T-helper 1 cell treated with Interleukin-12 subunit alpha and Interleukin-12 subunit beta and Interleukin-4 antibody, amounts not matched to agents 30 ng/mL and 1 ng/mL, for 36 hours (primary cell): Measurements from ENCODE around the gene TP53AIP1. TPM values are rescaled to one million over a fixed set of nuclear protein-coding genes. Genes with fewer than 3 reads are reported as not detected.

Experiments
- intact Hi-C: fragments of 100-400 bp; cut with micrococcal nuclease; formaldehyde crosslinking; loops from one replicate; pipeline ENCODE4 v1.15.1; 2024
- total RNA-seq: library from RNA; stranded (reverse); gene quantifications from 2 replicates; pipeline ENCODE4 v1.2.3, GENCODE V29; 2022

Gene TP53AIP1
- not detected in 2 replicates for total RNA-seq

- intact Hi-C loops, result no loop called here
Measured at GRCh38 chr11:128942817-128943427, at the start of gene TP53AIP1. Gene TP53AIP1 (minus strand): TSS chr11:128942871. CDS start chr11:128937818, 5,053 bp downstream.

GRCh38 chr11:128988242-128988970, 45.7 kb upstream of the TP53AIP1 start:
- intact Hi-C loops, result no loop called here

- intact Hi-C loops, result loop anchor here (2.0 kb wide), 1 partner anchor 21 kb away; no protein-coding TSS in a partner anchor
Measured at GRCh38 chr11:128985880-128986279, 43.2 kb upstream of the TP53AIP1 start.

- intact Hi-C loops, result no loop called here
Measured at GRCh38 chr11:128983023-128983422, 40.4 kb upstream of the TP53AIP1 start.

GRCh38 chr11:128981254-128981653, 38.6 kb upstream of the TP53AIP1 start:
- intact Hi-C loops, result no loop called here

- intact Hi-C loops, result no loop called here
Measured at GRCh38 chr11:128970598-128971190, 28.0 kb upstream of the TP53AIP1 start.

- intact Hi-C loops, result loop anchor here (10.0 kb wide), 2 partner anchors 444 to 1036 kb away; partner anchors contain the start of gene PRDM10
Measured at GRCh38 chr11:128968916-128969315, 26.2 kb upstream of the TP53AIP1 start.

GRCh38 chr11:128967578-128967977, 24.9 kb upstream of the TP53AIP1 start:
- intact Hi-C loops, result loop anchor here (10.0 kb wide), 2 partner anchors 443 to 1037 kb away; partner anchors contain the start of gene PRDM10

- intact Hi-C loops, result loop anchor here (1.0 to 10.0 kb wide), 6 partner anchors 21 to 1039 kb away; partner anchors contain the start of gene PRDM10
Measured at GRCh38 chr11:128965485-128965884, 22.8 kb upstream of the TP53AIP1 start.

- intact Hi-C loops, result loop anchor here (2.0 to 10.0 kb wide), 5 partner anchors 22 to 1040 kb away; partner anchors contain the start of gene PRDM10
Measured at GRCh38 chr11:128964463-128964930, 21.8 kb upstream of the TP53AIP1 start.

GRCh38 chr11:128963744-128964325, 21.2 kb upstream of the TP53AIP1 start:
- intact Hi-C loops, result loop anchor here (1.0 to 10.0 kb wide), 6 partner anchors 23 to 1041 kb away; partner anchors contain the start of genes NFRKB and PRDM10

- intact Hi-C loops, result loop anchor here (1.0 to 10.0 kb wide), 3 partner anchors 438 to 1042 kb away; partner anchors contain the start of genes NFRKB and PRDM10
Measured at GRCh38 chr11:128962896-128963295, 20.2 kb upstream of the TP53AIP1 start.

- intact Hi-C loops, result loop anchor here (10.0 kb wide), 2 partner anchors 437 to 1043 kb away; partner anchors contain the start of gene PRDM10
Measured at GRCh38 chr11:128961645-128962044, 19.0 kb upstream of the TP53AIP1 start.

- intact Hi-C loops, result loop anchor here (2.0 kb wide), 2 partner anchors 88 to 800 kb away; no protein-coding TSS in a partner anchor
Measured at GRCh38 chr11:128957202-128957482, 14.5 kb upstream of the TP53AIP1 start.

GRCh38 chr11:128956401-128957201, 13.9 kb upstream of the TP53AIP1 start:
- intact Hi-C loops, result loop anchor here (1.0 to 2.0 kb wide), 4 partner anchors 72 to 800 kb away; no protein-coding TSS in a partner anchor

- intact Hi-C loops, result loop anchor here (1.0 to 2.0 kb wide), 4 partner anchors 71 to 799 kb away; no protein-coding TSS in a partner anchor
Measured at GRCh38 chr11:128955636-128956035, 13.0 kb upstream of the TP53AIP1 start.

GRCh38 chr11:128953151-128953550, 10.5 kb upstream of the TP53AIP1 start:
- intact Hi-C loops, result no loop called here

GRCh38 chr11:128949791-128950454, 7.3 kb upstream of the TP53AIP1 start:
- intact Hi-C loops, result no loop called here

- intact Hi-C loops, result no loop called here
Measured at GRCh38 chr11:128948583-128948982, 5.9 kb upstream of the TP53AIP1 start.

- intact Hi-C loops, result no loop called here
Measured at GRCh38 chr11:128947773-128948172, 5.1 kb upstream of the TP53AIP1 start.
